NCI-H187 (cell line): Measurements from ENCODE around the gene DNPH1.
A peak's percentile ranks its signal among the peaks of the same experiment; 100 is the strongest.

Experiments used
- DNase-seq, 2 experiments: peaks; one replicate each; lab custom pipeline; 2025; lab: John Stamatoyannopoulos, UW

DNPH1 gene

GRCh38 chr6:43263314-43264178 is 34.3 kb upstream of the DNPH1 start:
- DNase-seq, result no peak

DNA sequence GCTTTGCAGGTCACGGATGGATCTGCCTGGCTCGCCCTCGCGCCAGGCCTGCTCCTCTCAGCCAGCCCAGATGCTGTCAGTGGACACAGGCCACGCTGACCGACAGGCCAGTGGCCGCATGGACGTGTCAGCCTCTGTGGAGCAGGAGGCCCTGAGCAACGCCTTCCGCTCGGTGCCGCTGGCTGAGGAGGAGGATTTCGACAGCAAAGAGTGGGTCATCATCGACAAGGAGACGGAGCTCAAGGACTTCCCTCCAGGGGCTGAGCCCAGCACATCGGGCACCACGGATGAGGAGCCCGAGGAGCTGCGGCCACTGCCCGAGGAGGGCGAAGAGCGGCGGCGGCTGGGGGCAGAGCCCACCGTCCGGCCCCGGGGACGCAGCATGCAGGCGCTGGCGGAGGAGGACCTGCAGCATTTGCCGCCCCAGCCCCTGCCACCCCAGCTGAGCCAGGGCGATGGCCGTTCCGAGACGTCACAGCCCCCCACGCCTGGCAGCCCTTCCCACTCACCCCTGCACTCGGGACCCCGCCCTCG is 33.6 kb upstream of the DNPH1 start:
- no peak for DNase-seq

GRCh38 chr6:43262000-43262779 is 32.9 kb upstream of the DNPH1 start:
- no peak for DNase-seq

- DNase-seq, result no peak
Measured at GRCh38 chr6:43261198-43261597, 31.9 kb upstream of the DNPH1 start.

DNA sequence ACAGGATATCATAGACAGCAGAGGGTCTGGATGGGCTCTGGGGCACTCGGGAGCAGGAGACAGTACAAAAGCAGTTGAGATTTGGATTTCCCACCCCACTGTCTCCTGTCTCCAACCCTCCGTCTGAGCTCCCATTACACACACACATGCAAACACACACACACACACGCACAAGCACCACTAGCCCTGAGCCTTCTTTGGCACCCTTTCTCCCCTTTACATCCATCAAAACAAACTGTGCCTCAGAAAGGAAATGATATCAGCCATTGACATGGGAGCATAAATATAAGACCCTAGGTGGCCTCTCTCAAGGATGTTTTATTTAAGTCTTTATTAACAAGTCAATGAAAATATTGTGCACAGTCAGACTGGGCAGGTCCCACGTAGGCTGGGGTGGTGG is 31.5 kb upstream of the DNPH1 start:
- DNase-seq, result no peak

- no peak for DNase-seq
Measured at GRCh38 chr6:43258807-43259686, 29.8 kb upstream of the DNPH1 start.

DNA sequence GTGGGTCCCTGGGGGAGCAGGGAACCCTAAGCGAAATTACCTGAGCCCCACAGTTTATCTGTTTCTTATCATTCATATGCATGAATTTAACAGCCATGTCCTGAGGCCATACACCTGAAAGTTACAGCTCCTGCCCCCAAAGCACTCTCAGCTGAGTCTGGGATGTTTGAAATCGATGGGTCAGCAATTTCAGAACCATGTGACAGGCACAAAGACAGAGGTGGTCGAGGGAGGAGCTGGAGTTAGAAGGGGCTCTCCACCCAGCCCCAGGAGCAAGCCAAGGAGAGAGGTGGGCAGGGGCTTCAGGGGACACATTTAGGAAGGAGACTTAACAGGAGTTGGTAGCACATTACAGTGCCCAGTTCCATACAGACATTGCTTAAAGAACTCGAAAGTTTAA is 28.9 kb upstream of the DNPH1 start:
- DNase-seq, result no peak

DNA sequence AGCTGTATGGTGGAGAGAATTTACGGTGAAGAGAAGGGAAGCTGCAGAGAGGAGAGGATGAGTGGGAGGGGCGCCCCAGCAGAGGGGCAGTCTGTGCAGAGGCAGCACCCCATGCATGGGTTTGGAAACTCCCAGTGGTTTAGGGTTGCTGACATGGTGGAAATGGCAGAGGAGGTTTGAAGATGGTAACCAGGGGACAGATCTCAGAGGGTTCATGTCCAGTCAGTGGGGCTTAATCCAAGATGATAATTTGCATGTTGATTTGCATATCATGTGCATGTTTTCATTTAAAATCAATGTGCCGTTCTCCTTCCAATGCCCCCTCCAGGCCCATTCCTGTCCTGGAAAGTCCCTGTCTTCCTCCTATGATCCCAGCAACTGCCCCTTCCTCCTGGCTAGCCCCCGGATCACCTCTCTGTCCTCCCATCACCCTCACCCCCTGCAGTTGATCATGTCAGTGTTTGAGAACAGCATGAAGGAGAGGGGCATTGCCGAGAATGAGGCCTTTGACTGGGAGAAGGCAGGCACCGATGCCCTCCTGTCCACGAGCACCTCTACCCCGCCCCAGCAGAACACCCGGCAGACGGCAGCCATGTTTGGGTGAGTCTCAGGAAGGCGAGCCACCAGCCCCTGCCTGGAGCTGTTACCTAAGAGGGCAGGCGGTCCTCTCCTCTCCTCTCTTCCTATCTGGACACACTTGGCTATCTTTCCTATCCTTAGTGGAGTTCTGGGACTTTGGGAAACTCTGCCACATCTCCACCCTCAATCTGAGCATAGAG is 28.3 kb upstream of the DNPH1 start:
- DNase-seq, result no peak

DNA sequence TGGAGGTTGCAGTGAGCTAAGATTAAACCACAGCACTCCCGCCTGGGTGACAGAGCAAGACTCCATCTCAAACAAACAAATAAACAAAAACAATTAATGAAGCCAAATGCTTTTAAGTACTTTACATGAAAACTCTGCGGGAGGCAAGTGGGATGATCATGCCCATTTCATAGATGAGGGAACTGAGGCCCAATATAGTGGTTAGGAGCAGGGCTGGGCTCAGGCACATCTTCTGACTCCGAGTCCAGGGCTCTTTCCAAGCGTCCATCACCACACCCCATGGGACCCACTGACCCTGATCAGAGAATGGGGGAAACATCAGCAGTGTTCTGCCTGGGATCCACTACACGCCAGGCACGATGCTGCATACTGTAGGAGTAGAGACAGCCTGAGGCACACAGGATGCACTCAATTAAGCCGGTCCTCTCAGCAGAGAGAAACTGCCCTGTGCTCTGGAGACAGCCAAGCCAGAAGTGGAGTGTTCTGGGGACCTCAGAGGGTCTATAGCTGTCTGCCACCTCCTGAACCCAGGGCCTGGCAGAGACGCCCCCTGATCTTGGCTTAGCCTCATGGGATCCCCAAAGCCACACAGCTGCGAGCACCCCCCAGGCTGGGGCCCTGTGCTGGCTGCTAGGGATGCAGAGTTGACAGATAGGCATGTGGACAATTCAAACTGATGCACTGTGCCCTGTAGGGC is 27.5 kb upstream of the DNPH1 start:
- DNase-seq, result no peak

DNA sequence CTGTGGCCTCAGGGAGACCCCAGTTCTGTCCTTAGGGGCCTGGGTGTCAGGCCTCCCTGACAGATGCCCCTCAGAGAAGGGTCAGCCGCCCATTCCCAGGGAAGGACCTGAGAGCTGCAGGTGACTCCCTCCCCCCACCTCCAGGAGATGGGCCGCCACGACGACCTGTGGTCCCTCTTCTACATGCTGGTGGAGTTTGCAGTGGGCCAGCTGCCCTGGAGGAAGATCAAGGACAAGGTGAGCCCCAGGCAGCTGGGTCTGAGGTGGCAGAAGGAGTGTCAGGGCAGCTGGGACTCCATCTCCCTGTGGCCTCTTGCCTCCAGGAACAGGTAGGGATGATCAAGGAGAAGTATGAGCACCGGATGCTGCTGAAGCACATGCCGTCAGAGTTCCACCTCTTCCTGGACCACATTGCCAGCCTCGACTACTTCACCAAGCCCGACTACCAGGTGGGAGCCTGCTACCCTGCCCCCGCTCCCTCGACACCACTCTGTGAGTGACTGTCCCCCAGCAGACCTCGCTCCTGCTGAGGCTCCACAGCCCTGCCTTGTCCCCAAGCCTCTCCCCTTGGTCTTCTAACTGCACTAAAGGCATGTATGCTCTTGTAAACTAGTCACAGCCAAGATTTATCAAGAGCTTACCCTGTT is 26.2 kb upstream of the DNPH1 start:
- no peak for DNase-seq

GRCh38 chr6:43254846-43255245 is 25.6 kb upstream of the DNPH1 start:
- no peak for DNase-seq

- DNase-seq, result no peak
Measured at GRCh38 chr6:43254138-43254817, 25.0 kb upstream of the DNPH1 start.

DNA sequence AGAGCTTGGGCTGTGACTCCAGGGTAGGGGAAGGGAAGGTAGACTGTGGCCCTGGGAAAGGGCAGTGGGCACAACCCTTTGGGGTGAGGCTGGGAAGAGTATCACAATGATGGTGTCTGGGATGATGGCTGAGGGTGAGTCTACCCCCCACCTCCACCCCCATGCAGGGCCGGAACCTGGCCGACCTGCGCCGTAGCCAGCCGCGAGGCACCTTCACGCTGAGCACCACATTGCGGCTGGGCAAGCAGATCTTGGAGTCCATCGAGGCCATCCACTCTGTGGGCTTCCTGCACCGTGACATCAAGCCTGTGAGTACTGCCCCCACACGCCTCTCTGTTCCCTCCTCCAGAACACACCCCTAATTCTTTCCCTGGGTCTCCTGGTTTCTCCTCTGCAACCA is 24.1 kb upstream of the DNPH1 start:
- DNase-seq, result no peak

DNA sequence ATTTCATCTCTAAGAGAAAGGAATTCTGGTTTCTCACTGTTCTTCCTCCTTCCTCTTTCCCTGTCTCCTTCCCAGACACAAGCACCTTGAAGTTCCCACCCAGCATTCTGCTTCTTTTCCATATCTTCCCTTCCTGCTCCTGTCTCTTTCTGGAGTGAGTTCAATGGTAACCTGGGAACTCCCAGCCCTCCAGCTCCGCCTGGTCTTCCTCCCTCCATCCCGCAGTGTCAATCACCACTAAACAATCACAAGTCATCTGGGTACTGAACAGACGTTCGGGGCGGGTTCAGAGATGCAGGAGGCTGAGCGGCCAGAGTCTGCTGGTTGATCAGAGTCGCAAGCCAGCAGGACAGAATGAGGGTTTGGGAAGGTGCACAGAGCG is 21.7 kb upstream of the DNPH1 start:
- no peak for DNase-seq

- DNase-seq, result no peak
Measured at GRCh38 chr6:43248791-43249190, 19.5 kb upstream of the DNPH1 start.

- no peak for DNase-seq
Measured at GRCh38 chr6:43248101-43248500, 18.8 kb upstream of the DNPH1 start.

DNA sequence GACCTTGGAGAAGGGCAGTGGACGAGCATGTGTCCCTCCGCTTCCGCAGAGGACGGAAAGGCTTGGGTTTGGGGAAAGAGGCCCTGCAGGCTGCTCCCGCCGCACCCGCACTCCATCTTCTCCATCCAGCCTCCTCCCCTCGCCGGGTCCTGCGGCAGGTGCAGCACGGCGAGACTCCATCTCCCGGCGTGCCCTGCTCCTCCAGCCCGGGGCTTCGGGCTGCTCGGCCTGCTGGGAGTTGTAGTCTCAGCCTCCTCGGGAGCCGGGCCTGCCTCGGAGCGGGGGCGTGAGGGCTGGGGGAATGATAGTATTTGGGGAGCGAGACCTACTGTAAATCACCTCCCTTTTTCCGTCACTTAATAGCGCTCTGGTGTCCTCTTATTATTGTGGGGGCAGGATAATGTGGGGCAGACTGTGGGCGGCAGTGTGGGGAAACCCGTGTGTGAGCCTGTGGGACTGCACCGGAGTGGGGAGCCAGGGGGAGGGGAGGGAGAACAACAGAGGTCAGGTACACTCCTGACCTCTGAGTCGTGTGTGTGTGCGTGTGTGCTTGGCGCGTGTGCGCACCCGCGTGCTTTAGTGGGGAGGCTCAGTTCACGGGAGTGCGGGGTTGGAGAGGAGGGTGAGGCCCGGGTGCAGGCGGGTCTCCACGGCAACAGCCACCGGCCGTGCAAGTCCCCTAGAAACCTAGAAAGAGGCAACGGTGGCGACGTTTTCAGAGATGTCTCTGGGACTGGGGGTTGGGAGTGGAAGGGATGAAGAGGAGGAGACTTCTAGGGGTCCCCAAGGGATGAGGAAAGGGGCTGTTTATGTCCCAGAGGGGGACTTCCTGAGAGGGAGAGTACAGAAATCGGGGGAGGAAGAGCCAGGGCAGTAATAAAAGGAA is 18.1 kb upstream of the DNPH1 start:
- peak; percentile 27 to 79 for DNase-seq

DNA sequence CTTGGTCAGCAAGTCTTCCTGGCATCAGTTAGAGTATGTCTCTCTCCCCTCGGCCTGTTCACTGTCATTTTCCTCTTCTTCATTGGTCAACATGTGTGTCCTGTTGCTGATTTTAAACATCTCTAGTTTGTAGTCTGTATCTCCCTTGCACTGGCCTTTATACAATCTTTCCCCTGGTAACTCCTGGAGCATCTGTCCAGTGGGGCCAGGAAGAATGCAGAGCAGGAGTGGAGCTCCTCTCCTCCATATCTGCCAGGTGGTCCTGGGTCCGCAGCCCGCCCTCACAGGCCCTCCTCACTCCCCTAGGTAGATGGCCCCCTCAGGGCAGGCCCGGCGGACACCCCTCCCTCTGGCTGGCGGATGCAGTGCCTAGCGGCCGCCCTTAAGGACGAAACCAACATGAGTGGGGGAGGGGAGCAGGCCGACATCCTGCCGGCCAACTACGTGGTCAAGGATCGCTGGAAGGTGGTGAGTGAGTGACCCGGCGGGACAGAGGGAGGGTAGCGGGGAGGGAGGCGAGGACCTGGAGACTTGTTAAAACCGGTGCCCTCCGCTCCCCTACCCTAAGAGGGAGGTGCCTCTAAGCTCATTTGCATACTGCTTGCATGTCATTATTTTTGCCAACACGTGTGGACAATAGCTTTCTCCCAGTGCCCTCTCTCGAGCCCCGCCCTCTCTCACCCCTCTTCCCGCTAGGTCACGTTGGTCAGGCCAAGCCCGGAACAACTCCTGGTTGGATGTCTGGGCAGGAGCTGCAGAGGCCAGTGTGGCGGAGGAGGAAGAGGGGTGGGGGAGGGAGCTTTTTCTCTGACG is 17.2 kb upstream of the DNPH1 start:
- peak in 1 of 2 experiments; percentile 27 for DNase-seq
